Ramos (cell line): ENCODE data around the gene MUL1.

Source experiments
- in situ Hi-C: fragments of 300-500 bp; cut with MboI; formaldehyde crosslinking; loops from one replicate; pipeline ENCODE4 v1.14.3; 2022; ENCODE audit warnings: low sequenced_read_pairs; ENCODE audit not compliant: unreplicated experiment

The MUL1 gene

DNA sequence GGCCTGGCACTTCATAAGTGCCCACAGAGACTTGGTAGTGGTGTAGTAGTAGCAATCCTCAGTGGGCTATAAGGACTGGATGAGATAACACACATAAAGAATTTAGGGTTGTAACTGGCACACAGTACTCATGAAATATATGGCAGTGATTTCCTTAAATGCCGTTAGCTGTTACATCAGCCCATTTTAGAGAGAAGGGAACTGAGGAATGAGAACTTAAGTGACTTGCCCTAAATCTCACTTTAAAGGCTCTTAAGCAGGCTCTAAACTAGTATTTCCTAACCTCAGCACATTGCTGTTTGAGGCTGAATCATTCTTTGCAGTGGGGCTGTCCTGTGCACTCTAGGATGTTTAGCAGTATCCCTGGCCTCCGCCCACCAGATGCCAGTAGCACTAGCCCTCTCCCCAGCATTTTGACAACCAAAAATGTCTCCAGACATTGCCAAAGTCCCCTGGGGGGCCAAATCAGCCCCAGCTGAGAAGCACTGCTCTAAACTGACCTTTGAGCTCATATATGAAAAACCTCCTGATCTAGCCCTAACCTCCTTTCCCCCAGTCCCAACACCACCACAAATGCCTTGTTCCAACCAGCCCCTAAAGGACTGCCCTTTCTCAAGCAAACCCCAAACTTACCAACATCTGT, 33.5 kb downstream of the MUL1 start:
- in situ Hi-C loops: no loop called here

DNA sequence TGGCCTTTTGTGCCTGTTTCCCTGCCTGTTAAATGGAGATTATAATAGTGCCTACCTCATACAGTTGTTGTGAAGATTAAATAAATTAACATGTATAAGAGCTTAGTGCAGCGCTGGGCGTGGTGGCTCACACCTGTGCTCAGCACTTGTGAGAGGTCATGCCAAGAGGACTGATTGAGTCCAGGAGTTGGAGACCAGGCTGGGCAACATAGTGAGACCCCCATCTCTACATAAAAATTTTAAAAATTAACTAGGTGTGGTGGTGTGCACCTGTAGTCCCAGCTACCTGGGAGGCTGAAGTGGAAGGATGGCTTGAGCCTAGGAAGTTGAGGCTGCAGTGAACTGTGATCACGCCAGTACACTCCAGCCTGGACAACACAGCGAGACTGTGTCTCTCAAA, 34.1 kb downstream of the MUL1 start:
- in situ Hi-C loops: no loop called here

DNA sequence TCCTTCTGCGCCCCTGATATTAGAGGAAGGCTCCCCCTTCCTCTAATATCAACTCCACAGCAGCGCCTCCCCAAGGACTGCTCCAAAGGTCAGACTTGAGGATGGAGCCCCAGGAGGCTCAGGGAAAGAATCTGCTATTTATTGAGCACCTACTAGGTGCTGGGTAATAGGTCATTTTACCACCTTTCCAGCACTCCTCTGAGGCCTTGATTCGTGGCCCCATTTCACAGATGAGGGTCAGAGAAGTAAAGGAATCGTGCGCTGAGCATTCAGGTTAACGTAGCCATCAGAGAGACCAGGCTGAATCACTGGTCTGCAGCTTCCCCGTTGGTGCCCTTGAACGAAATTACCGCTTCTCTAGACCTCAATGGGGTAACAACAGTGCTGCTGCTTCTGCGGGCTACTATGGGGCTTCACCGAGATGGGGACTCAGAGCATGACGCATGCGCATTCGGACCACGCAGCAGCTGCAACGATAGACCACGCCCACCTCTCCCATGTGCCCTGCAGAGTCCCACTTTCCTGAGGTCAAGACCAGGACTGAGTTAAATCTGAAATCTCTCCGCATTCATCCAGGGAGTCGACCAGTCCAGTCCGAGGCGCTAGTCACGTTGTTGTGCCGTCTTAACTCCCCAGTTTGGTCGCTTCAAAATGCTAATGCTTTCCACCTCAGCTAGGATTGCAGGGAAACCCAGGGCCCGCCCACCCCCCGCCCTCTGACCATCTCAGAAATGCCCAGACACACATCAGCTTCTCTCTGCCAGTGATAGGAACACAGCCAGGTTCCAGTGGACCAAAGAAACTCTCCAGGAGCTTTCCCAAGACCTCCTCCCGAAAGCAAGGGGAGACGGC, 34.9 kb downstream of the MUL1 start:
- in situ Hi-C loops: no loop called here

DNA sequence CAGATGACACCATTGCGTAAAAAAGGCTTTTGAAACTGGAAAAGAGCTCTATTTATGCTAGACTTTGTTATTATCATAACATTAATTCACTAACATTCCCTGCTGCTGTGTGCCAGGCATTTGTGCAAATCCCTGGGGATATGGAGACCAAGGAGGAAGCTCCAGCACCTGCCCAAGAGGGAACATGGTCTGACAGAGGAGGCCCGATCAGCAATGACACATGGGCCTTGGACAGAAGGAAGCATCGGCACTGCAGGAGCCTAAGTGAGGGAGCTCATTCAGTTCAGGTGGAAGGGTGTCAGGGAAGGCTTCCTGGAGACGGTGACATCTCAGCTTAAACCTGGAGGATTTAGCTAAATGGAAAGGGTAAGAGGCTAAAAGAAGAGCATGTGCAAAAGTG, 35.8 kb downstream of the MUL1 start:
- in situ Hi-C loops: no loop called here

DNA sequence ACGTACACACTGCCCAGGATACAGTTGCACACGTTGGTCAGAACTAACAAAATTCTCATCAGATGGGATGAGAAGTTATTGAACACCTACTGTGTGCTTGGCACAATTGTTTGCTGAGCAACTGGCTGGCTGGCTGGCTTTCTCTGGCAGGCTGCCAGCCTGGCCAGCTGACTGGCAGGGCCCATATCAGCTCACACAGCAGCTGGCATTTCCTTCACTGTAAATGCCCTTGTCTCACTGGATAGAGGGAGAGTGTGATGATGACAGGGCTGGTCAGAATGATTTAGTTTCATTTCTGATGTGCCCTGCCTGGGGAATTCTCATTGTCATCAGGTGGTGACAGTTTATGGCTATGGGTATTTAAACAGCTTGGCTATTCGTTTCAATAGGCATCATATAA, 37.8 kb downstream of the MUL1 start:
- in situ Hi-C loops: no loop called here

DNA sequence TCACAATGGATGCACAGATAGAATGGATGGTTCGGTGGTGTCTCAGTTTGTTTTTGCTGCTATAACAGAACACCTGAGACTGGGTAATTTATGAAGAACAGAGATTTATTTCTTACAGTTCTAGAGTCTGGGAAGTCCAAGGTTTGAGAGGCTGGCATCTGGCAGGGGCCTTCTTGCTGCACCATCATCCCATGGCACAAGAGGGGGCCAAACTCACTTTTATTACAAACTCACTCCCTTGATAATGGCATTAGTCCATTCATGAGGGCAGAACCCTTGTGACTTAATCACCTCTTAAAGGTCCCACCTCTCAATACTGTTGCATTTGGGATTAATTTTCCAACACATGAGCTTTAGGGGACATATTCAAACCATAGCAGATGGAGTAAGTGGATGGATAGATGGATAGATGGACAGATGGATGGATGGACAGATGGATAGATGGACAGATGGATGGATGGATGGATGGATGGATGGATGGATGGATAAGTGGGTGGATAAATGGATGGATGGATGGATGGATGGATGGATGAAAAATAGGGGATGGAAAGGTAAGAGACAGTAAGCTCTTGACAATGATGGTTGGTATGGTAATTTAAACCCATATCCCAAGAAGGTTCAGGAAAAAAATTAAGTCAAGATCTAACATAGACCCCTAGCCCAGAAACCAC, 38.4 kb downstream of the MUL1 start:
- in situ Hi-C loops: no loop called here

DNA sequence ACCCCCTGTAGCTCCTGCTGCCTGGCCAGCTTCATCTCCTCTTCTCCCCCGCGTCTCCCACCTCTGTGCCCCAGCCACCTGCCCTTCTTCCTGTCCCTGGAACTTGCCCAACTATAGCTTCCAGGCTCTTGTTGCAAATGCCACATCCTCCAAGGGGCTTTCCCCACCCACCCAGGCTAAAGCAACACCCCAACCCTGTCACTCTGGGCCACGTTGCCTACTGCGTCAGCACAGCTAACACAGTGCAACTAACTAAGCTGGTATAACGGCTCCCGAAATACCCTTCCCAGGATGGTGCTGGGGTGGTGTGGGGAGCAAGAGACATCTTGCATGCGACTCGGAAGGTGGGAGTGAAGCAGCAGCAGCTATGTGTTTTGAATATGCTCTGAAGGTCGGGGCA, 41.7 kb downstream of the MUL1 start:
- in situ Hi-C loops: no loop called here

DNA sequence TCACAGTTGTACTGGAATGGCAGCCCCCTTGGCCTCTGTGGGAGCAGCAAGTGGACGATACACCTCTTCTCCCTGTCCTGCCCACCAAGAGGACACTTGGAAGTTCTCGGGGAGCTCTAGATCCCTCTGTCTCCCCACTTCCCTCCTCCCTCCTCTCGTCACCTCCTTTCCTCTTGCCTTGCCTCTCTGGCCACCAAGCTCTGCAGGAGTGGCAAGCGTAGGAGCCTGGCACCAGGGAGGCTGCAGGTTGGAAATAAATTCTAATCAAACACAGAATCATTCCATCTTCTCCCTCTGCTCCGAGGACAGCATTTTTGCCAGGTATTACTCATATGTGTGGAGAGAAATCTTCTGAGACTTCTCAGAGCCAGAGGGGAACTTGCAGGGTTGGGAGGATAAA, 42.8 kb downstream of the MUL1 start:
- in situ Hi-C loops: no loop called here

DNA sequence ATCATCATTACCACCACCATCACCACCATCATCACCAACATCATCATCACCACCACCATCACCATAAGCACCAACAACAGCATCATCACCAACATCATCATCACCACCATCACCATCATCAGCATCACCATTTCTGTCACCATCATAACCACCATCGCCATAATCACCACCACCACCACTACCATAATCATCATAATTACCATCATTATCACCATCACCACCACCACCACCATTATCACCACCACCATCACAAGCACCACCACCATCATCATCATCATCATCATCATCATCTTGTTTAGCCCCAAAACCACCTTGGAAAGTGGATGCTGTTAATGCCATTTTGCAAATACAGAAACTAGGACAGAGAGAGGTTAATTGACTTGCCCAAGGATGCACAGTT, 44.4 kb downstream of the MUL1 start:
- in situ Hi-C loops: no loop called here

DNA sequence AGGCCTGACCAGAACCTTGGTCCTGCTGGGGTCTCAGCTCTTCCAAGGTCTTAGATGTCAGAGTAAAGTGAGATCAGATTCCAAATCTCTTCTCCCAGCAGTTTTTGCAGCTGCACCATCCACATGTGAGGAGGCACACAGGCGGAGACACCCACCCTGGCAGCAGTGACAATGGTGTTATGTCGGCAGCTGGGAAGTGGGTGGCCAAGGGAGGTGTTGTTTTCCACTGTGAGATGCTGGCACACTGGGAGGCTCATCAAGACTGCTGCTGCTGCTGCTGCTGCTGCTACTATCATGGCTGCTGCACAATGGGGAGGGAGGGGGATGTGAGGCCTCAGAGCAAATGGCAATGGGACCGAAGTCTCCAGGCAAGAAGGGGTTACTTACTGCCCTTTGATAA, 45.6 kb downstream of the MUL1 start:
- in situ Hi-C loops: no loop called here

DNA sequence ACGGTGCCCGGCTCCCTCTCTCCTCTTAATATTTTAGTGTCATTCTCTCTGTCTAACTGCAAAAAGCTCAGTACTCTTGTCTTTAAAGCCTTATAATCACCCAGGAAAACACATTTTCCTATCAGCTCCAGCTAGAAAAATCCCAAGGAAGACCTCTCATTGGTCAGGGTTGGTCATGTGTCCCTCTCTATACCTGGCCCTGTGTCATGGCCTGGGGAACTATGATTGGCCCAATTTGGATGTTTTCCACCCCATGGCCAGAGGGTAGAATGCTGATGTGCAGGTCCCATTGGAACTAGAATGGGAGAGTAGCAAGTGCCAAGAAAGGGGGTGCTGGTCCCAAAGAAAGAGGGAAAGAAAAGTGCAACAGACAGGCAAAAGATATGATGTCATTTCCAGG, 49.2 kb downstream of the MUL1 start:
- in situ Hi-C loops: no loop called here

DNA sequence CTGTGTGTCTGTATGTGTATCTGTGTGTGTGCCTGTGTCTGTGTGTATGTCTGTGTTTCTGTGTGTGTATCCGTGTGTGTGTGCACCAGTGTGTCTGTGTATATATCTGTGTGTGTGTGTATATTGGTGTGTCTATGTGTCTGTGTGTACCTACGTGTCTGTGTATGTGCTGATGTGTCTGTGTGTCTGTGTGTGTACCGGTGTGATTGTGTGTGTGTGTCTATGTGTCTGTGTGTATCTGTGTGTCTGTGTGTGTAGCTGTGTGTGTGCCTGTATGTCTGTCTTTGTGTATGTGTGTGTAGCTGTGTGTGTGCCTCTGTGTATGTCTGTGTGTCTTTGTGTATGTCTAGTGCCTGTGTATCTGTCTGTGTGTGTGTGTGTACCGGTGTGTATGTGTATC, 53.9 kb downstream of the MUL1 start:
- in situ Hi-C loops: no loop called here

DNA sequence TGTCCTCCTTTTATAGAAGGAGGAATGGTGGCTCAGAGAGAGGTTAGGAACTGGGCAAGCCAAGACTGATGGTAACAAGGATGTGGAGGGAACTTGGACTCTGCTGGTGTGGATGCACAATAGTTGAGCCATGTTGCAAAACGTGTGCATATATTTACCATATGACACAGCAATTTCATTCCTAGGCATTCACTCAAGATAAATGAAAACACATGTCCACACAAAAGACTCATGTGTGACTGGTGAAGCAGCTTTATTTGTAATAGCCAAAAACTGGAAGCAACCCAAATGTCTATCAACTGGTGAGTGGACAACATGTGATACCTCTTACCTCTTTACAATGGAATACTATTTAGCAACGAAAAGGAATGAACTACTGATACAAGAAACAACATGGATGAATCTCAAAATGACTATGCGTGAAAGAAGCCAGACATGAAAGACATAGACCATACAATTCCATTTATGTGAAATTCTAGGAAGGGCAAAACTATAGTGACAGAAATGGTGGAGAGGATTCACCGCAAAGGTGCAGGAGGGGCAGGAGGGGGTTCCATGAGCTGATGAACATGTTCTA, 58.1 kb downstream of the MUL1 start:
- in situ Hi-C loops: no loop called here
